Activated CD8-positive, alpha-beta T cell treated with anti-CD3 and anti-CD28 coated beads for 36 hours (primary cell): ENCODE measurements around the gene S100A14. TPM values are rescaled to one million over a fixed set of nuclear protein-coding genes. Genes with fewer than 3 reads are reported as not detected.

Experiments
- ATAC-seq: fragments of 200-7000 bp; cut with Tn5 transposase; one replicate; pipeline ENCODE4 v1.10.0; 2021; ENCODE audit warnings: mild to moderate bottlenecking, moderate library complexity
- CTCF ChIA-PET: fragments of 350-600 bp; sonication (Branson Sonifier 250); formaldehyde crosslinking; loops from one replicate; lab custom pipeline; 2021; ENCODE audit warnings: antibody characterized with exemption; lab: Charles Lee
- POLR2A ChIA-PET: fragments of 350-600 bp; sonication (Branson Sonifier 250); formaldehyde crosslinking; loops from one replicate; lab custom pipeline; 2021; ENCODE audit warnings: antibody characterized with exemption; lab: Charles Lee
- DNase-seq: peaks from one replicate; pipeline ENCODE4 v3.0.0-alpha.2; 2020
- H3K27ac Mint-ChIP-seq: one replicate; pipeline ENCODE4 v1.8.0; 2021; ENCODE audit warnings: mild to moderate bottlenecking, mixed read lengths
- H3K27me3 Mint-ChIP-seq: one replicate; pipeline ENCODE4 v1.8.0; 2021; ENCODE audit warnings: mixed read lengths
- H3K36me3 Mint-ChIP-seq: one replicate; pipeline ENCODE4 v1.8.0; 2021; ENCODE audit warnings: low read depth, mixed read lengths
- H3K4me1 Mint-ChIP-seq: one replicate; pipeline ENCODE4 v1.8.0; 2021; ENCODE audit warnings: low read depth, mixed read lengths
- H3K4me3 Mint-ChIP-seq: one replicate; pipeline ENCODE4 v1.8.0; 2021; ENCODE audit warnings: mild to moderate bottlenecking, moderate library complexity, mixed read lengths
- H3K9me3 Mint-ChIP-seq: one replicate; pipeline ENCODE4 v1.8.0; 2021; ENCODE audit warnings: mixed read lengths
- intact Hi-C: fragments of 100-400 bp; cut with micrococcal nuclease; formaldehyde crosslinking; loops from one replicate; pipeline ENCODE4 v1.10.0; 2022
- total RNA-seq, 2 experiments: library from RNA; stranded (reverse); gene quantifications; one replicate each; pipeline ENCODE4 v1.2.3, GENCODE V29; 2021
- TF ChIP-seq, protein P1 (sequence below): fragments of 200-600 bp; IDR thresholded peaks from one replicate; pipeline ENCODE4 v1.8.0; 2022; ENCODE audit warnings: antibody characterized with exemption, mild to moderate bottlenecking

The S100A14 gene
- not detected for total RNA-seq

DNA sequence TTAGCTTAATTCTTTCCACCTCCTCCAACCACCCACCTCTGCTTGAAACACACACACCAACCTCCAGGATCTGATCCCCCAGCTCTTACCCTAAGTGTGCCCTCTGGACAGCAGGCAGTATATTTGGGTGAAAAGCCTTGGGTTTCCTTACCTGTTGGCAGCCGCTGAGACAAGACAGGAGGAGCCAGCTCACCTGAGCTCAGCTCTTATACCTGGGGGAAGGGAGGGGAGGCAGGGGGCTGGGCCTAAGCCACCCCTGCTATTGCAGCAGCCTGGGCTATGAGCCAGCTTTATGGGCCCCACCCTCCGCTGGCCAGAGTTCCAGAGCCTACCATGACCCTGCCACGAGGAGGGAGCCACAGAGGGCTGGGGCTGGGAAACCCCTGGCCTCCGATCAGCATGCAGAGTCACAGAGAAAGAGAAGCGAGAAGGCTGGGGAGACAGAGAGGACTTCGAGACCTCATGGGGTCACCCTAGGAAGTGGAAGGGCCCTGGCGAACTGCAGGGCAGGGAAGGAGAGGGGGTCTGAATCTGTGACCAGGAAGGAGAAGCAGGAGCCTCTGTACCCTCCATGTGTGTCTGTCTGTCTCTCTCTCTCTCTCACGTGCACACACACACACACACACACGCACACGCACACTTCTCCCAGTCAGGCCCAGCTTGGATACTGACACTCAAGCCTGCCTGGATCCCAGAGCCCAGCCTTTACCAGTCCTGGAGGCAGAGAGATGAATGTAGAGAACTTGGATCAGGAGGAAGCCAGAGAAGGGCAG lies at the start of gene S100A14:
Gene S100A14, minus strand, starts transcription at position 182 of the 773 bp plus-strand sequence. CDS start 467 bp downstream, outside the sequence.
- peaks cover 5% of the 10 kb centered on the region for H3K4me1 Mint-ChIP-seq
- CTCF ChIA-PET, result interaction anchor here (0.7 to 8.0 kb wide), 14 partner anchors 11 to 114 kb away, joined by 3 to 88 read pairs (median 6); partner anchors contain the start of genes CHTOP, S100A1 and S100A13

DNA sequence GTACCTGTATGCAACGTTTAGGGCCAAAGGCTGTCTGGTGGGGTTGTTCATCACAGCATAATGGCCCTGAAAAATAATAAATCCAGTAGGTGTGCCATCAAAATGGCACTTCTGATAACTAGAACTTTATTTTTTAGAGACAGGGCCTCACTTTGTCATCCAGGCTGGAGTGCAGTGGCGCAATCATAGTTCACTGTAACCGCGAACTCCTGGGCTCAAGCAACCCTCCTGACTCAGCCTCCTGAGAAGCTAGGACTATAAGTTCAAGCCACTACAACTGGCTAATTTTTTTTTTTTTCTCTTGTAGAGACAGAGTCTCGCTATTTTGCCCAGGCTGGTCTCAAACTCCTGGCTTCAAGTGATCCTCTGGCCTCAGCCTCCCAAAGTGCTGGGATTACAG lies 47.1 kb upstream of the S100A14 start:
- TF ChIP-seq, protein P1, sequence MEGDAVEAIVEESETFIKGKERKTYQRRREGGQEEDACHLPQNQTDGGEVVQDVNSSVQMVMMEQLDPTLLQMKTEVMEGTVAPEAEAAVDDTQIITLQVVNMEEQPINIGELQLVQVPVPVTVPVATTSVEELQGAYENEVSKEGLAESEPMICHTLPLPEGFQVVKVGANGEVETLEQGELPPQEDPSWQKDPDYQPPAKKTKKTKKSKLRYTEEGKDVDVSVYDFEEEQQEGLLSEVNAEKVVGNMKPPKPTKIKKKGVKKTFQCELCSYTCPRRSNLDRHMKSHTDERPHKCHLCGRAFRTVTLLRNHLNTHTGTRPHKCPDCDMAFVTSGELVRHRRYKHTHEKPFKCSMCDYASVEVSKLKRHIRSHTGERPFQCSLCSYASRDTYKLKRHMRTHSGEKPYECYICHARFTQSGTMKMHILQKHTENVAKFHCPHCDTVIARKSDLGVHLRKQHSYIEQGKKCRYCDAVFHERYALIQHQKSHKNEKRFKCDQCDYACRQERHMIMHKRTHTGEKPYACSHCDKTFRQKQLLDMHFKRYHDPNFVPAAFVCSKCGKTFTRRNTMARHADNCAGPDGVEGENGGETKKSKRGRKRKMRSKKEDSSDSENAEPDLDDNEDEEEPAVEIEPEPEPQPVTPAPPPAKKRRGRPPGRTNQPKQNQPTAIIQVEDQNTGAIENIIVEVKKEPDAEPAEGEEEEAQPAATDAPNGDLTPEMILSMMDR, result no peak
- H3K4me1 Mint-ChIP-seq, result peaks cover 22% of the 10 kb centered on the region
- peaks cover 64% of the 10 kb centered on the region for H3K36me3 Mint-ChIP-seq
- H3K27me3 Mint-ChIP-seq, result no peaks in the 10 kb centered on the region
- ATAC-seq (no peak), DNase-seq (no peak)
- H3K27ac Mint-ChIP-seq, result no peak overlapping the region
- H3K9me3 Mint-ChIP-seq, result no peaks in the 10 kb centered on the region
- ChIA-PET CTCF (no interaction called here), POLR2A (interaction anchor here (1.0 to 5.6 kb wide), 4 partner anchors 10 to 69 kb away, joined by 3 to 44 read pairs (median 3); no protein-coding TSS in a partner anchor)
- H3K4me3 Mint-ChIP-seq, result no peak overlapping the region
- intact Hi-C loops, result no loop called here

More for the DNA sequence above, at the start of gene S100A14:
- POLR2A ChIA-PET, result interaction anchor here (0.6 kb wide), 1 partner anchor 14 kb away, joined by 3 read pairs; no protein-coding TSS in a partner anchor
- no peak within 1 kb of the TSS for H3K27ac Mint-ChIP-seq
- TF ChIP-seq, protein P1, result no peak
- DNase-seq (no peak), ATAC-seq (no peak)
- H3K9me3 Mint-ChIP-seq, result no peaks in the 10 kb centered on the region
- H3K27me3 Mint-ChIP-seq, result no peaks in the 10 kb centered on the region
- no peaks in the 10 kb centered on the region for H3K36me3 Mint-ChIP-seq
- intact Hi-C loops, result loop anchor here (2.0 kb wide), 1 partner anchor 106 kb away; no protein-coding TSS in a partner anchor
- no peak within 1 kb of the TSS for H3K4me3 Mint-ChIP-seq

DNA sequence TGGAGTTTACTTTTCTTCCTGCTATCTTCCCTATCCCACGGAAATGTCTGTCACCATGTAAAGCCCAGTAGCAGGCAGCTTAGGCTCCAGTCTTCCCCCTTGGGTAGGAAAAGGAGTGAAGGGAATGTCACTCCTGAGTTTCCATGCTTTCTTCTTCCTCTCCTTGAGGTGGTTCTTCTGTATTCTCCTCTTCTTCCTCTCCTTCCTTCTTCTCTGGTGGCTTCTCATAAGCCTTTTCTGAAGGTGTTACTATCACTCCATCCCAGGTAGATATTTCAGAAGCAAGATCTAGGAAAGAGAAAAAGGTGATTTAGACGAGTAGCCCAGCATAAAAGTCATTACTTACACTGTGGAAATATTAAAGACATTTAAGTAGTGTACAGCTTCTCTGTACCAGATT lies 46.1 kb upstream of the S100A14 start:
- TF ChIP-seq, protein P1, result no peak
- POLR2A ChIA-PET, result interaction anchor here (1.0 to 5.6 kb wide), 6 partner anchors 12 to 118 kb away, joined by 3 to 44 read pairs (median 4); no protein-coding TSS in a partner anchor
- intact Hi-C loops, result no loop called here
- DNase-seq, result no peak
- no peak overlapping the region for H3K4me3 Mint-ChIP-seq
- CTCF ChIA-PET, result interaction anchor here (1.2 kb wide), 1 partner anchor 152 kb away, joined by 4 read pairs; no protein-coding TSS in a partner anchor
- no peak for ATAC-seq
- peak overlapping the region; percentile 60 for H3K27ac Mint-ChIP-seq
- no peaks in the 10 kb centered on the region for H3K9me3 Mint-ChIP-seq
- peaks cover 55% of the 10 kb centered on the region for H3K36me3 Mint-ChIP-seq
- H3K4me1 Mint-ChIP-seq, result peaks cover 13% of the 10 kb centered on the region
- no peaks in the 10 kb centered on the region for H3K27me3 Mint-ChIP-seq

DNA sequence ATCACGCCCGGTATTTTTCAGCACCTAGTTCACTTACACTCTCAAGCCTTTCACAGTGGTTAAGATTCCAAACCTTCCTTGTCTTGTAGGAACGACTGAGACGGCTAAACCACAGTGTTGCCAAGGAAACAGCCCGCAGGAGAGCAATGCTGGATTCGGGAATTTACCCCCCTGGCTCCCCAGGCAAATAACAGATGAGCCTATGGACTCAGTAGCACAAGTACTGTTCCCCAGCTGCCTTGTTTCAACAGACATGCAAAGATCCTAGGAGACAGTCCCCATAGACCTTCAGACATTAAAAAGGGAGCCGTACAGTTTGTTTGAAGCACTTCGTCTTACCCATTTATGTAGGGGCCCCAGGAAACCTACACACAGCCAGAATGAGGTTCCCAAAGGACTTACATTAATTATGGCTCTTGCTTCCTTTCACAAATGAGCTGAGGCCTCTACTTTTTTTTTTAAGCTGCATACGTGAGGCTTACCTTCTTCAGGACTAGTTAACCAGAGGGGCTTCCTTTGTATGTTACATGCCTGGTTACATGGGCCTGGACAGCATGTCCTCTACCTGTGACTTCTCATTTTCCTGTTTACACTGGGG lies 45.1 kb upstream of the S100A14 start:
- Mint-ChIP-seq H3K4me3 (peak overlapping the region; percentile 29), H3K36me3 (peaks cover 47% of the 10 kb centered on the region), H3K4me1 (peaks cover 12% of the 10 kb centered on the region), H3K27ac (peak overlapping the region; percentile 60), H3K27me3 (no peaks in the 10 kb centered on the region), H3K9me3 (no peaks in the 10 kb centered on the region)
- DNase-seq (no peak), ATAC-seq (no peak)
- POLR2A ChIA-PET, result interaction anchor here (0.7 to 5.6 kb wide), 11 partner anchors 8 to 140 kb away, joined by 3 to 44 read pairs (median 5); partner anchors contain the start of genes ILF2 and S100A1
- TF ChIP-seq, protein P1, result no peak
- intact Hi-C loops, result no loop called here
- CTCF ChIA-PET, result interaction anchor here (0.8 to 1.2 kb wide), 2 partner anchors 94 to 151 kb away, joined by 3 to 4 read pairs; no protein-coding TSS in a partner anchor
